Spleen (tissue), 7 donors: ENCODE results near the gene TBR1.

Experiments used
- POLR2AphosphoS5 ChIP-seq, 3 donors: sonication (generic); formaldehyde crosslinking; IDR thresholded peaks; one replicate each; pipeline ENCODE4 v1.5.1; 2017; ENCODE audit warnings: antibody characterized with exemption in 3 of 3
- TF ChIP-seq, protein P1 (sequence below), 11 experiments: fragments of 200-600 bp in 7 of 11; fragments of 450-650 bp in 4 of 11; sonication (generic) in 4 of 11; IDR thresholded peaks in 8 of 11; conservative IDR thresholded peaks in 3 of 11; 1 replicate in 7 of 11; 2 replicates in 4 of 11; pipeline versions ENCODE4 v1.4.0 to v1.8.0; 2016 to 2021; ENCODE audit warnings: antibody characterized with exemption in 11 of 11, inconsistent platforms in 4 of 11, mild to moderate bottlenecking in 1 of 11
- donor health status: DM: no; HTN: no; CAD: no; lungs with moderate emphysema.
- donor health status: DM: no; HTN: no; CAD: no.
- donor health status: DM: no; HTN: no; CAD: no.

DNA sequence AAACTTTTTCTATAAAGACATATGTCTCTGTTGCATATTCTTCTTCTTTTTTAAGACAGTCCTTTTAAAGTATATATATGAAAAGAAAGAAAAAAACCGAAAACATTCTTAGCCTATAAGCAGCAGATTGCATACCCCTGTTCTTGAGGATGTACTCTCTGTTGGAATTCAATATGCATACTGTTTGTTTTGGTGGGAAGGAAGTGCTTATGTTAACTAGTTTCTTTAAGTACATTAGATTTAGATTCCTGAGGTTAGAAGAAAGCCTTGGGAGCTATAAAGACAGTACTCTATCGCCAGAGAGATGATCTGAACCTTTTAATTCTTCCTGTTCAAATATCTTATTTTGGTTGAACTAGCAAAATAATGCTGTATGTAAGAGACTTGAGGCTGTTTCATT, 46.8 kb upstream of the TBR1 start:
- TF ChIP-seq, protein P1, sequence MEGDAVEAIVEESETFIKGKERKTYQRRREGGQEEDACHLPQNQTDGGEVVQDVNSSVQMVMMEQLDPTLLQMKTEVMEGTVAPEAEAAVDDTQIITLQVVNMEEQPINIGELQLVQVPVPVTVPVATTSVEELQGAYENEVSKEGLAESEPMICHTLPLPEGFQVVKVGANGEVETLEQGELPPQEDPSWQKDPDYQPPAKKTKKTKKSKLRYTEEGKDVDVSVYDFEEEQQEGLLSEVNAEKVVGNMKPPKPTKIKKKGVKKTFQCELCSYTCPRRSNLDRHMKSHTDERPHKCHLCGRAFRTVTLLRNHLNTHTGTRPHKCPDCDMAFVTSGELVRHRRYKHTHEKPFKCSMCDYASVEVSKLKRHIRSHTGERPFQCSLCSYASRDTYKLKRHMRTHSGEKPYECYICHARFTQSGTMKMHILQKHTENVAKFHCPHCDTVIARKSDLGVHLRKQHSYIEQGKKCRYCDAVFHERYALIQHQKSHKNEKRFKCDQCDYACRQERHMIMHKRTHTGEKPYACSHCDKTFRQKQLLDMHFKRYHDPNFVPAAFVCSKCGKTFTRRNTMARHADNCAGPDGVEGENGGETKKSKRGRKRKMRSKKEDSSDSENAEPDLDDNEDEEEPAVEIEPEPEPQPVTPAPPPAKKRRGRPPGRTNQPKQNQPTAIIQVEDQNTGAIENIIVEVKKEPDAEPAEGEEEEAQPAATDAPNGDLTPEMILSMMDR (IDR thresholded peaks at IDR 0.05 in 8 of 11, conservative IDR thresholded peaks at IDR 0.05 in 3 of 11) = no peak
- TF ChIP-seq POLR2AphosphoS5 (IDR thresholded peaks at IDR 0.05) = no peak
